Liver (tissue), 3 donors: Measurements from ENCODE around the gene TGFBI.

Experiments used
- EGR1 ChIP-seq, 2 donors: IDR thresholded peaks; 2 replicates each; pipeline ENCODE4 v1.6.1; 2016 to 2018; ENCODE audit warnings: antibody characterized with exemption in 2 of 2, low read depth in 2 of 2
- FOXA1 ChIP-seq: IDR thresholded peaks from 2 replicates; pipeline ENCODE4 v1.6.1; 2016; ENCODE audit warnings: antibody characterized with exemption
- TAF1 ChIP-seq: conservative IDR thresholded peaks from 2 replicates; pipeline ENCODE4 v1.6.1; 2016; ENCODE audit warnings: antibody characterized with exemption, mild to moderate bottlenecking
- TF ChIP-seq, protein P1 (sequence below): fragments of 150-350 bp; IDR thresholded peaks from 2 replicates; pipeline ENCODE4 v1.5.1; 2017; ENCODE audit warnings: improper control_type of control experiment, low read depth, low read length; ENCODE audit not compliant: missing input control
- TF ChIP-seq, protein P2 (sequence below): IDR thresholded peaks from 2 replicates; pipeline ENCODE4 v1.6.1; 2016; ENCODE audit warnings: antibody characterized with exemption
- donor health status: healthy.
- donor health status: healthy.

DNA sequence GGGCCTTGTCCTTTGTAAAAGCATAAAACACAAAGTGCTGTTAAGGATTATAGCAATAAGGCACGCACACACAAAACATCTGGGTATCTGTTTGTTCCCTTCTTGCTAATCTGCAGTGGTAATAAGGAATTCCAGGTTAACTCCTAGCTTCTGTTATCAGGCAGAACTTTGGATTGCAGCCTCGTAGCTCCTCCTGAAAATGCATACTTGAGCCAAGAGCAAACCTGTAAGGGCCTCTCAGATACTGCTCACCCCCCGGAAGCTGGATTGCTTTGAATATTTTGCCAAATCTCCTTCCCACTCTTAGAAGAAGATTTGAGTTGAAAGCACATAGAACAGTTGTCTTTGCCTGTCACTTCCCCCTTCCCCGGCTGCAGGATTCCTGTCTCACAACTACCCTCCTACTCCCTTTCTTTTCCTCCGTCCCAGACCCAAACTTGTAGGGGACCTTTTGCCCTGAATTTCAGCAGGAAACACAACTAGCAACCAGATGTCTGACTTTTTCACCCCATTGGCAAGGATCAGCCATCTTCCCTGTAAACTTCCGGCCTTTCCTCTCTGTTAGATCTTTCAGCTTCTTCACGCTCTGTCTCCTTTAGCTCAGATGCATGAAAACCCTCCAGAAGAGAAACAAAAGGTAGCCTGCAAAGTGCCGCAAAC, 75.6 kb downstream of the TGFBI start:
- TF ChIP-seq, protein P1, sequence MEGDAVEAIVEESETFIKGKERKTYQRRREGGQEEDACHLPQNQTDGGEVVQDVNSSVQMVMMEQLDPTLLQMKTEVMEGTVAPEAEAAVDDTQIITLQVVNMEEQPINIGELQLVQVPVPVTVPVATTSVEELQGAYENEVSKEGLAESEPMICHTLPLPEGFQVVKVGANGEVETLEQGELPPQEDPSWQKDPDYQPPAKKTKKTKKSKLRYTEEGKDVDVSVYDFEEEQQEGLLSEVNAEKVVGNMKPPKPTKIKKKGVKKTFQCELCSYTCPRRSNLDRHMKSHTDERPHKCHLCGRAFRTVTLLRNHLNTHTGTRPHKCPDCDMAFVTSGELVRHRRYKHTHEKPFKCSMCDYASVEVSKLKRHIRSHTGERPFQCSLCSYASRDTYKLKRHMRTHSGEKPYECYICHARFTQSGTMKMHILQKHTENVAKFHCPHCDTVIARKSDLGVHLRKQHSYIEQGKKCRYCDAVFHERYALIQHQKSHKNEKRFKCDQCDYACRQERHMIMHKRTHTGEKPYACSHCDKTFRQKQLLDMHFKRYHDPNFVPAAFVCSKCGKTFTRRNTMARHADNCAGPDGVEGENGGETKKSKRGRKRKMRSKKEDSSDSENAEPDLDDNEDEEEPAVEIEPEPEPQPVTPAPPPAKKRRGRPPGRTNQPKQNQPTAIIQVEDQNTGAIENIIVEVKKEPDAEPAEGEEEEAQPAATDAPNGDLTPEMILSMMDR, result no peak
- TF ChIP-seq EGR1 (IDR thresholded peaks at IDR 0.05; ENCODE audit: low read depth in 2 of 2), result no peak
- TF ChIP-seq, protein P2, sequence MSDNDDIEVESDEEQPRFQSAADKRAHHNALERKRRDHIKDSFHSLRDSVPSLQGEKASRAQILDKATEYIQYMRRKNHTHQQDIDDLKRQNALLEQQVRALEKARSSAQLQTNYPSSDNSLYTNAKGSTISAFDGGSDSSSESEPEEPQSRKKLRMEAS, result no peak
- TF ChIP-seq FOXA1, result no peak
- TF ChIP-seq TAF1, result no peak
